HEK293 (cell line): ENCODE measurements around the gene LGI2.
"Not testable (repeated sequence)": the region's sequence is repeated elsewhere in the genome, so short reads cannot be mapped to it uniquely, and the experiment has no call there.

Experiments
- CTCF ChIA-PET: fragments of 350-600 bp; formaldehyde crosslinking; extraction: SDS; loops from one replicate; lab custom pipeline; 2021; ENCODE audit warnings: antibody characterized with exemption; lab: Yijun Ruan, JAX
- POLR2A ChIA-PET: fragments of 300-600 bp; formaldehyde crosslinking; extraction: SDS; loops from one replicate; lab custom pipeline; 2020; ENCODE audit warnings: antibody characterized with exemption, inconsistent platforms; lab: Yijun Ruan, JAX
- H3K27ac ChIP-seq: fragments of 200-500 bp; sonication (Bioruptor generic); 2 replicates; pipeline ENCODE4 v1.5.1; 2014; ENCODE audit warnings: low read depth, low read length, control low read depth, inconsistent platforms; ENCODE audit errors: extremely low read depth
- H3K36me3 ChIP-seq, 2 experiments: fragments of 200-500 bp in 1 of 2; sonication (Bioruptor generic) in 1 of 2; 1 replicate in 1 of 2; 2 replicates in 1 of 2; pipeline ENCODE4 v1.5.1; 2014 to 2017; ENCODE audit warnings: inconsistent platforms in 2 of 2, low read length in 2 of 2; ENCODE audit not compliant: control insufficient read depth in 2 of 2, insufficient read depth in 1 of 2
- H3K4me1 ChIP-seq: fragments of 200-500 bp; sonication (Bioruptor generic); 2 replicates; pipeline ENCODE4 v1.5.1; 2014; ENCODE audit warnings: mild to moderate bottlenecking, low read length, inconsistent platforms; ENCODE audit not compliant: control insufficient read depth, insufficient read depth
- H3K4me3 ChIP-seq: 2 replicates; pipeline ENCODE4 v1.5.1; 2011; ENCODE audit warnings: low read depth, mild to moderate bottlenecking, control low read depth, low read length, moderate library complexity
- H3K9me3 ChIP-seq: fragments of 200-500 bp; sonication (Bioruptor generic); 2 replicates; pipeline ENCODE4 v1.5.1; 2014; ENCODE audit warnings: low read depth, low read length, inconsistent platforms; ENCODE audit not compliant: control insufficient read depth, insufficient read depth
- GLI2 ChIP-seq: fragments of 450-650 bp; formaldehyde crosslinking; IDR thresholded peaks from 2 replicates; pipeline ENCODE4; 2017; ENCODE audit warnings: missing biosample characterization, missing genetic modification characterization, low read depth, borderline replicate concordance
- GLIS2 ChIP-seq: fragments of 450-650 bp; formaldehyde crosslinking; IDR thresholded peaks from 2 replicates; pipeline ENCODE4 v1.5.1; 2016; ENCODE audit warnings: missing biosample characterization, missing genetic modification characterization
- HOXD13 ChIP-seq: sonication (generic); formaldehyde crosslinking; IDR thresholded peaks from 2 replicates; pipeline ENCODE4 v1.8.0; 2022; ENCODE audit warnings: missing genetic modification reagents, borderline replicate concordance
- KLF10 ChIP-seq: fragments of 450-650 bp; IDR thresholded peaks from 2 replicates; pipeline ENCODE4 v1.5.1; 2018; ENCODE audit warnings: missing biosample characterization, mild to moderate bottlenecking, missing genetic modification characterization
- MEIS1 ChIP-seq: sonication (generic); formaldehyde crosslinking; IDR thresholded peaks from 2 replicates; pipeline ENCODE4 v1.8.1; 2022; ENCODE audit warnings: missing genetic modification reagents, mild to moderate bottlenecking, borderline replicate concordance
- MZF1 ChIP-seq: fragments of 450-650 bp; formaldehyde crosslinking; IDR thresholded peaks from 2 replicates; pipeline ENCODE4 v1.5.1; 2017; ENCODE audit warnings: missing biosample characterization, missing genetic modification characterization, borderline replicate concordance
- SP7 ChIP-seq: fragments of 450-650 bp; formaldehyde crosslinking; IDR thresholded peaks from 2 replicates; pipeline ENCODE4 v1.5.1; 2016; ENCODE audit warnings: missing biosample characterization, missing genetic modification characterization
- ZBTB8A ChIP-seq: fragments of 450-650 bp; formaldehyde crosslinking; IDR thresholded peaks from 2 replicates; pipeline ENCODE4 v1.5.1; 2016; ENCODE audit warnings: missing biosample characterization, missing genetic modification characterization
- ZNF114 ChIP-seq: fragments of 450-650 bp; formaldehyde crosslinking; IDR thresholded peaks from 2 replicates; pipeline ENCODE4 v1.5.0; 2017; ENCODE audit warnings: missing biosample characterization, missing genetic modification characterization
- ZNF157 ChIP-seq: fragments of 450-650 bp; formaldehyde crosslinking; IDR thresholded peaks from 2 replicates; pipeline ENCODE4 v1.5.1; 2016; ENCODE audit warnings: missing biosample characterization, missing genetic modification characterization
- ZNF239 ChIP-seq: fragments of 450-650 bp; formaldehyde crosslinking; IDR thresholded peaks from 2 replicates; pipeline ENCODE4 v1.5.1; 2016; ENCODE audit warnings: missing biosample characterization, missing genetic modification characterization
- ZNF324 ChIP-seq: fragments of 450-650 bp; formaldehyde crosslinking; IDR thresholded peaks from 2 replicates; pipeline ENCODE4 v1.5.1; 2016; ENCODE audit warnings: missing biosample characterization, missing genetic modification characterization
- ZNF350 ChIP-seq: fragments of 450-650 bp; formaldehyde crosslinking; IDR thresholded peaks from 2 replicates; pipeline ENCODE4 v1.5.0; 2017; ENCODE audit warnings: missing biosample characterization, mild to moderate bottlenecking, missing genetic modification characterization
- ZNF596 ChIP-seq: fragments of 450-650 bp; IDR thresholded peaks from 2 replicates; pipeline ENCODE4 v1.5.0; 2018; ENCODE audit warnings: missing biosample characterization, mild to moderate bottlenecking, missing genetic modification characterization, moderate library complexity
- ZNF660 ChIP-seq: fragments of 450-650 bp; IDR thresholded peaks from 2 replicates; pipeline ENCODE4 v1.5.1; 2018; ENCODE audit warnings: missing biosample characterization, mild to moderate bottlenecking, missing genetic modification characterization
- ZNF677 ChIP-seq: fragments of 450-650 bp; IDR thresholded peaks from 2 replicates; pipeline ENCODE4 v1.5.0; 2018; ENCODE audit warnings: missing biosample characterization, mild to moderate bottlenecking, missing genetic modification characterization, moderate library complexity
- ZNF791 ChIP-seq: fragments of 450-650 bp; formaldehyde crosslinking; IDR thresholded peaks from 2 replicates; pipeline ENCODE4 v1.5.1; 2016; ENCODE audit warnings: missing biosample characterization, missing genetic modification characterization
- ZNF837 ChIP-seq: fragments of 450-650 bp; formaldehyde crosslinking; IDR thresholded peaks from 2 replicates; pipeline ENCODE4 v1.5.1; 2016; ENCODE audit warnings: missing biosample characterization, missing genetic modification characterization
- ZNF843 ChIP-seq: fragments of 450-650 bp; formaldehyde crosslinking; IDR thresholded peaks from 2 replicates; pipeline ENCODE4 v1.5.1; 2016; ENCODE audit warnings: missing biosample characterization, missing genetic modification characterization
- TF ChIP-seq, protein P1 (sequence below): sonication (generic); formaldehyde crosslinking; IDR thresholded peaks from 2 replicates; pipeline ENCODE4 v1.8.1; 2022; ENCODE audit warnings: mild to moderate bottlenecking, moderate library complexity, missing genetic modification reagents
- TF ChIP-seq, protein P2 (sequence below): fragments of 450-650 bp; formaldehyde crosslinking; IDR thresholded peaks from 2 replicates; pipeline ENCODE4 v1.5.1; 2017; ENCODE audit warnings: missing biosample characterization, missing genetic modification characterization
- TF ChIP-seq, protein P3 (sequence below): fragments of 450-650 bp; formaldehyde crosslinking; IDR thresholded peaks from 2 replicates; pipeline ENCODE4 v1.5.1; 2016; ENCODE audit warnings: missing biosample characterization, missing genetic modification characterization
- TF ChIP-seq, protein P4 (sequence below): fragments of 450-650 bp; formaldehyde crosslinking; IDR thresholded peaks from 2 replicates; pipeline ENCODE4 v1.5.1; 2016; ENCODE audit warnings: missing biosample characterization, missing genetic modification characterization

Gene LGI2

DNA sequence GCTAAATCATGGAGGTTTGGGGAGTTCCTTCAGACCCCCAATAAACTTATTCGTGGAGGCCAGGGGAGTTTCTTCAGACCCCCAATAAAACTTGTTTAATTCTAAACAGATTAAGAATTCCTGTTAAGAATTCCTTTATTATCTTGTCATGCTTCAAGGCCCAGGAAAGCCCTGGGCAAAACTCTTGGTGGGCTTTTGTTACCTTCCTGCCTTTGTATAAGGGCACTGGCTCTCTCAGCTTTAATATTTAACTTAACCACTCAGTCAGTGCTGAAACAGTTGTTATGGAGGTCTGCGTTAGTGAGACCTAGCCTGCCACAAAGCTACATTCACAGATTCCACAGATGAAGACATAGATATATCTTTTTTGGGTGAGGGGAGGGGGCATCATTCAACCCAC lies 29.0 kb upstream of the LGI2 start (continued):
- TF ChIP-seq, protein P1, sequence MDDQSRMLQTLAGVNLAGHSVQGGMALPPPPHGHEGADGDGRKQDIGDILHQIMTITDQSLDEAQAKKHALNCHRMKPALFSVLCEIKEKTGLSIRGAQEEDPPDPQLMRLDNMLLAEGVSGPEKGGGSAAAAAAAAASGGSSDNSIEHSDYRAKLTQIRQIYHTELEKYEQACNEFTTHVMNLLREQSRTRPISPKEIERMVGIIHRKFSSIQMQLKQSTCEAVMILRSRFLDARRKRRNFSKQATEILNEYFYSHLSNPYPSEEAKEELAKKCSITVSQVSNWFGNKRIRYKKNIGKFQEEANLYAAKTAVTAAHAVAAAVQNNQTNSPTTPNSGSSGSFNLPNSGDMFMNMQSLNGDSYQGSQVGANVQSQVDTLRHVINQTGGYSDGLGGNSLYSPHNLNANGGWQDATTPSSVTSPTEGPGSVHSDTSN (CRISPR knock-in tag) = no peak
- TF ChIP-seq, protein P2, sequence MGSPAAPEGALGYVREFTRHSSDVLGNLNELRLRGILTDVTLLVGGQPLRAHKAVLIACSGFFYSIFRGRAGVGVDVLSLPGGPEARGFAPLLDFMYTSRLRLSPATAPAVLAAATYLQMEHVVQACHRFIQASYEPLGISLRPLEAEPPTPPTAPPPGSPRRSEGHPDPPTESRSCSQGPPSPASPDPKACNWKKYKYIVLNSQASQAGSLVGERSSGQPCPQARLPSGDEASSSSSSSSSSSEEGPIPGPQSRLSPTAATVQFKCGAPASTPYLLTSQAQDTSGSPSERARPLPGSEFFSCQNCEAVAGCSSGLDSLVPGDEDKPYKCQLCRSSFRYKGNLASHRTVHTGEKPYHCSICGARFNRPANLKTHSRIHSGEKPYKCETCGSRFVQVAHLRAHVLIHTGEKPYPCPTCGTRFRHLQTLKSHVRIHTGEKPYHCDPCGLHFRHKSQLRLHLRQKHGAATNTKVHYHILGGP (tag by site-specific recombination) = no peak
- TF ChIP-seq ZBTB8A (tag by site-specific recombination) = no peak
- no peak for TF ChIP-seq GLIS2 (tag by site-specific recombination)
- no peak for TF ChIP-seq ZNF596 (tag by site-specific recombination)
- no peak for TF ChIP-seq HOXD13 (CRISPR knock-in tag)

DNA sequence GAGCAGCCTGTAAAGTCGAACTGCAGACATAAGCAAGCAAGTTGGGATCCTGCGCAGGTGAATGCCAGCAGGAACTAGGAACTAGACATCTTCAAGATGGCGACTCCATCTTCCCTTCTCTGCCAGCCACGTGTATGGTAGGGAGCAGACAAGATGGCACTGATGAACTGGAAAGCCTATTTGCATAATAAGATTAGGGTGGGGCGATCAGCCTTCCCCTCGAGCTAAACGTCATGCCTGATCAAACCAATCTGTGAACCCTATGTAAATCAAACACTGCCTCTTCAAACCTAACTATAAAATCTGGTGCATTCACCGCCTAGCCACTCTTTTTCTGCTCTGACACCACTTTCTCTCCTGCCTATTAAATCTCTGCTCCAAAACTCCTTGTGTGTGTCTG lies 28.1 kb upstream of the LGI2 start:
- ChIA-PET POLR2A (no interaction called here), CTCF (no interaction called here)
- H3K9me3 ChIP-seq = no peaks in the 10 kb centered on the region
- H3K27ac ChIP-seq = no peak overlapping the region
- no peaks in the 10 kb centered on the region for H3K36me3 ChIP-seq
- no peaks in the 10 kb centered on the region for H3K4me1 ChIP-seq
- no peak overlapping the region for H3K4me3 ChIP-seq
- no peak for TF ChIP-seq MEIS1 (CRISPR knock-in tag)
- no peak for TF ChIP-seq GLI2 (tag by site-specific recombination)
- TF ChIP-seq HOXD13 (CRISPR knock-in tag) = no peak
- no peak for TF ChIP-seq SP7
- TF ChIP-seq ZNF324 (tag by site-specific recombination) = no peak
- no peak for TF ChIP-seq ZNF843
- no peak for TF ChIP-seq ZNF239 (tag by site-specific recombination)

DNA sequence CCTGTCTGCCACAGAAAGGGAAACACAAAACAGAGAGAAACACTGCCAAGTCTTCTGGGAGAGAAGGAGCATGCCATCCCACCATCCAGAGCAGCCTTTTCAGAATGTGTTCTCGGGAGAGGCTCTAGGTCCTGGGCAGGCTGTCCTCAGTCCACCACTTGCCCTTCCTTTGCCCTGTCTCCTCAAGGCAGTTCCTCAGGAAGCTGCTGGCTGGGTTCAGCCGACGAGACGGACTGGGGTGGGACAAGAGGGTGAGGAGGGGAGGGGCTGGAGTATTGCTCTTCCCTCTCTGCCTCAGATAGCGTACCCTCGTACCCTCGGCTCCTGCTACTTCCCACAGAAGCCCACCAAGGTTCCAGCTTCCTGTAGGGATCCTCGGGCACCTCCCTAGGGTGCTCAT lies 26.6 kb upstream of the LGI2 start:
- Histone ChIP-seq H3K36me3 (no peaks in the 10 kb centered on the region), H3K27ac (no peak overlapping the region), H3K9me3 (no peaks in the 10 kb centered on the region), H3K4me1 (no peaks in the 10 kb centered on the region), H3K4me3 (no peak overlapping the region)
- POLR2A ChIA-PET = no interaction called here
- CTCF ChIA-PET = no interaction called here
- TF ChIP-seq, protein P3, sequence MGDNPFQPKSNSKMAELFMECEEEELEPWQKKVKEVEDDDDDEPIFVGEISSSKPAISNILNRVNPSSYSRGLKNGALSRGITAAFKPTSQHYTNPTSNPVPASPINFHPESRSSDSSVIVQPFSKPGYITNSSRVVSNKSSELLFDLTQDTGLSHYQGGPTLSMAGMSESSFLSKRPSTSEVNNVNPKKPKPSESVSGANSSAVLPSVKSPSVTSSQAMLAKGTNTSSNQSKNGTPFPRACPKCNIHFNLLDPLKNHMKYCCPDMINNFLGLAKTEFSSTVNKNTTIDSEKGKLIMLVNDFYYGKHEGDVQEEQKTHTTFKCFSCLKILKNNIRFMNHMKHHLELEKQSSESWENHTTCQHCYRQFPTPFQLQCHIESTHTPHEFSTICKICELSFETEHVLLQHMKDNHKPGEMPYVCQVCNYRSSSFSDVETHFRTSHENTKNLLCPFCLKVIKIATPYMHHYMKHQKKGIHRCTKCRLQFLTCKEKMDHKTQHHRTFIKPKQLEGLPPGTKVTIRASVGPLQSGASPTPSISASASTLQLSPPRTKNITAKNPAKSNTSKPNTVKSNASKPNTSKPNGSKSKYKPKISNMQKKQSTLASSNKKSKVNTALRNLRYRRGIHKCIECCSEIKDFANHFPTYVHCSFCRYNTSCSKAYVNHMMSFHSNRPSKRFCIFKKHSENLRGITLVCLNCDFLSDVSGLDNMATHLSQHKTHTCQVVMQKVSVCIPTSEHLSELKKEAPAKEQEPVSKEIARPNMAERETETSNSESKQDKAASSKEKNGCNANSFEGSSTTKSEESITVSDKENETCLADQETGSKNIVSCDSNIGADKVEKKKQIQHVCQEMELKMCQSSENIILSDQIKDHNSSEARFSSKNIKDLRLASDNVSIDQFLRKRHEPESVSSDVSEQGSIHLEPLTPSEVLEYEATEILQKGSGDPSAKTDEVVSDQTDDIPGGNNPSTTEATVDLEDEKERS (tag by site-specific recombination) = no peak
- no peak for TF ChIP-seq ZNF350 (tag by site-specific recombination)
- no peak for TF ChIP-seq ZNF660 (tag by site-specific recombination)
- no peak for TF ChIP-seq ZNF114
- no peak for TF ChIP-seq SP7
- no peak for TF ChIP-seq ZNF837 (tag by site-specific recombination)
- TF ChIP-seq ZNF791 (tag by site-specific recombination) = no peak
- TF ChIP-seq, protein P4, sequence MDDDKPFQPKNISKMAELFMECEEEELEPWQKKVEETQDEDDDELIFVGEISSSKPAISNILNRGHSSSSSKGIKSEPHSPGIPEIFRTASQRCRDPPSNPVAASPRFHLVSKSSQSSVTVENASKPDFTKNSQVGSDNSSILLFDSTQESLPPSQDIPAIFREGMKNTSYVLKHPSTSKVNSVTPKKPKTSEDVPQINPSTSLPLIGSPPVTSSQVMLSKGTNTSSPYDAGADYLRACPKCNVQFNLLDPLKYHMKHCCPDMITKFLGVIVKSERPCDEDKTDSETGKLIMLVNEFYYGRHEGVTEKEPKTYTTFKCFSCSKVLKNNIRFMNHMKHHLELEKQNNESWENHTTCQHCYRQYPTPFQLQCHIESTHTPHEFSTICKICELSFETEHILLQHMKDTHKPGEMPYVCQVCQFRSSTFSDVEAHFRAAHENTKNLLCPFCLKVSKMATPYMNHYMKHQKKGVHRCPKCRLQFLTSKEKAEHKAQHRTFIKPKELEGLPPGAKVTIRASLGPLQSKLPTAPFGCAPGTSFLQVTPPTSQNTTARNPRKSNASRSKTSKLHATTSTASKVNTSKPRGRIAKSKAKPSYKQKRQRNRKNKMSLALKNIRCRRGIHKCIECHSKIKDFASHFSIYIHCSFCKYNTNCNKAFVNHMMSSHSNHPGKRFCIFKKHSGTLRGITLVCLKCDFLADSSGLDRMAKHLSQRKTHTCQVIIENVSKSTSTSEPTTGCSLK (tag by site-specific recombination) = no peak
- no peak for TF ChIP-seq ZNF157 (tag by site-specific recombination)
- TF ChIP-seq KLF10 = no peak
- TF ChIP-seq ZNF677 (tag by site-specific recombination) = no peak
- no peak for TF ChIP-seq MZF1
- TF ChIP-seq, all 188 proteins: peak for 0

DNA sequence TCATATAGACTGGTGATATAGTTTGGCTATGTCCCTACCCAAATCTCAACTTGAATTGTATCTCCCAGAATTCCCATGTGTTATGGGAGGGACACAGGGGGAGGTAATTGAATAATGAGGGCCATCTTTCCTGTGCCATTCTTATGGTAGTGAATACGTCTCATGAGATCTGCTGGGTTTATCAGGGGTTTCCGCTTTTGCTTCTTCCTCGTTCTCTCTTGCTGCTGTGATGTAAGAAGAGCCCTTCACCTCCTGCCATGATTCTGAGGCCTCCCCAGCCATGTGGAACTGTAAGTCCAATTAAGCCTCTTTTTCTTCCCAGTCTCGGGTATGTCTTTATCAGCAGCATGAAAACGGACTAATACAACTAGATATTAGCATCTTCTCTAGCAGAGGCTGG lies 21.3 kb upstream of the LGI2 start:
- POLR2A ChIA-PET, H3K36me3 ChIP-seq, H3K4me1 ChIP-seq, CTCF ChIA-PET, H3K9me3 ChIP-seq, H3K4me3 ChIP-seq, H3K27ac ChIP-seq: not testable (repeated sequence)
